Stimulated activated CD4-positive, alpha-beta T cell treated with anti-CD3 and anti-CD28 coated beads, Interleukin-2, amount 100 ng/mL, for 48 hours (primary cell): Measurements from ENCODE around the gene SUPT3H.

Experiments used
- DNase-seq, 2 donors: peaks; one replicate each; pipeline ENCODE4 v3.0.0-alpha.2; 2020

SUPT3H gene

DNA sequence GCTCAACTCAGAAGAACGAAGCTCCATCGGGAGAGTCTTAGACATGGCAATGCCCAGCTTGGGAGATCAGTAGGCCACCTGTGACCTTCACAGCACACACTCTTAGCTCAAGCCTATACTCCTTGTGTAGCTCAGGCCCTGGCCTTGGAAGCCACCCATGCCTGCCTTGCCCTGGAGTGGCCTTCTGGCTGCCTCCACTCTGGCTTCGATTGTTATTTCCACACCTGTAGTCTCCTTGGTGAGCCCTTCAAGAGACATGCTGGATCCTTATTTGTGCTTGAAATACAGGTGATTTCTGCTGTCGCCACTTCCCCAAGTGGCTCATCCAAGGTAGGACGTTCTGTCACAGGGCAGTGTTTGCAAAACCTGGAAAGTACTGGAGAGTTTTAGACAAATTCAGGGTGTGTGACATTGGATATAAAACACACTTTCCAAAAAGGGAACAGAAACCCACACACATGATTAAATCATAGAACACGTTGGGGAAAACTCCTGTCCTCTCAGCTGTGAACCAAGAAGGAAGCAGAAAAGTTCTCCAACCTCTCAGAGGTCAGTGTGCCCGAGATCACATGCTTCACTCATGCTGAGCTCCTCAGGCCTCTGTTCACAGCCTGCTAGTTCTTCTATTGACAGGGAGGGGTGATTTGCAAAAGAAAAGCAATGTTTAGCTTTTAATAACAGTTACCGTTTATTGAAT is 598.5 kb downstream of the SUPT3H start:
- no peak for DNase-seq
